Measurements from ENCODE around the gene GTPBP2. TPM values are rescaled to one million over a fixed set of nuclear protein-coding genes. Genes with fewer than 3 reads are reported as not detected.

GTPBP2 gene
- total RNA-seq, 2 experiments from 2014 or later: 46.2 to 55.3 TPM

- TF ChIP-seq CTCF (IDR thresholded peaks at IDR 0.05): no peak
- Mint-ChIP-seq H3K4me1 (ENCODE audit: low read depth) (peaks cover 41% of the 10 kb centered on the region), H3K9me3 (no peaks in the 10 kb centered on the region), H3K27me3 (peaks cover 1% of the 10 kb centered on the region), H3K27ac (peak overlapping the region; percentile 88), H3K36me3 (ENCODE audit: low read depth) (peaks cover 19% of the 10 kb centered on the region), H3K4me3 (no peak overlapping the region)
- ChIA-PET CTCF (interaction anchor here (0.9 to 6.7 kb wide), 7 partner anchors 17 to 407 kb away, joined by 3 to 68 read pairs (median 4); partner anchors contain the start of gene MRPS18A), POLR2A (interaction anchor here (0.7 to 3.1 kb wide), 7 partner anchors 10 to 415 kb away, joined by 3 to 8 read pairs (median 3); no protein-coding TSS in a partner anchor)
- ATAC-seq (no peak), DNase-seq (no peak)
- intact Hi-C loops (cut with micrococcal nuclease): no loop called here
These were observed 41.5 kb upstream of the GTPBP2 start for GRCh38 chr6:43670623-43670986.

- no peaks in the 10 kb centered on the region for H3K9me3 Mint-ChIP-seq
- H3K4me1 Mint-ChIP-seq (ENCODE audit: low read depth): peaks cover 41% of the 10 kb centered on the region
- H3K27ac Mint-ChIP-seq: peak overlapping the region; percentile 88
- CTCF ChIA-PET: interaction anchor here (0.8 to 6.7 kb wide), 13 partner anchors 8 to 408 kb away, joined by 3 to 68 read pairs (median 4); partner anchors contain the start of genes MAD2L1BP and MRPS18A
- ATAC-seq: peak; percentile 79
- TF ChIP-seq CTCF (IDR thresholded peaks at IDR 0.05): no peak
- intact Hi-C loops (cut with micrococcal nuclease): loop anchor here (5.0 kb wide), 1 partner anchor 92 kb away; no protein-coding TSS in a partner anchor
- peaks cover 19% of the 10 kb centered on the region for H3K36me3 Mint-ChIP-seq (ENCODE audit: low read depth)
- no peak overlapping the region for H3K4me3 Mint-ChIP-seq
- H3K27me3 Mint-ChIP-seq: peaks cover 1% of the 10 kb centered on the region
- DNase-seq: peak; percentile 80
- POLR2A ChIA-PET: interaction anchor here (0.6 to 3.1 kb wide), 11 partner anchors 10 to 416 kb away, joined by 3 to 8 read pairs (median 3); partner anchors contain the start of gene RSPH9
These were observed 41.0 kb upstream of the GTPBP2 start for GRCh38 chr6:43669922-43670622.

GRCh38 chr6:43669050-43669921 is 40.2 kb upstream of the GTPBP2 start:
- DNase-seq (peak; percentile 4), ATAC-seq (peak; percentile 3)
- CTCF ChIA-PET: interaction anchor here (0.7 to 6.7 kb wide), 15 partner anchors 8 to 409 kb away, joined by 3 to 68 read pairs (median 5); partner anchors contain the start of genes MAD2L1BP and MRPS18A
- no peak overlapping the region for H3K4me3 Mint-ChIP-seq
- H3K27me3 Mint-ChIP-seq: peaks cover 1% of the 10 kb centered on the region
- no peak for TF ChIP-seq CTCF (IDR thresholded peaks at IDR 0.05)
- H3K27ac Mint-ChIP-seq: peak overlapping the region; percentile 88
- intact Hi-C loops (cut with micrococcal nuclease): loop anchor here (5.0 kb wide), 1 partner anchor 93 kb away; no protein-coding TSS in a partner anchor
- H3K36me3 Mint-ChIP-seq (ENCODE audit: low read depth): peaks cover 11% of the 10 kb centered on the region
- peaks cover 41% of the 10 kb centered on the region for H3K4me1 Mint-ChIP-seq (ENCODE audit: low read depth)
- POLR2A ChIA-PET: interaction anchor here (0.6 to 3.1 kb wide), 6 partner anchors 11 to 405 kb away, joined by 3 to 8 read pairs (median 4); partner anchors contain the start of gene RSPH9
- no peaks in the 10 kb centered on the region for H3K9me3 Mint-ChIP-seq

GRCh38 chr6:43668151-43669028 is 39.3 kb upstream of the GTPBP2 start:
- intact Hi-C loops (cut with micrococcal nuclease): loop anchor here (5.0 kb wide), 1 partner anchor 94 kb away; no protein-coding TSS in a partner anchor
- no peaks in the 10 kb centered on the region for H3K9me3 Mint-ChIP-seq
- peak overlapping the region; percentile 82 for H3K27ac Mint-ChIP-seq
- H3K4me1 Mint-ChIP-seq (ENCODE audit: low read depth): peaks cover 41% of the 10 kb centered on the region
- ATAC-seq: peak; percentile 74
- H3K4me3 Mint-ChIP-seq: peak overlapping the region; percentile 49
- ChIA-PET CTCF (interaction anchor here (0.6 to 6.7 kb wide), 36 partner anchors 9 to 443 kb away, joined by 3 to 68 read pairs (median 5); partner anchors contain the start of genes MRPS18A, RSPH9 and VEGFA), POLR2A (interaction anchor here (0.6 to 3.1 kb wide), 10 partner anchors 10 to 406 kb away, joined by 3 to 13 read pairs (median 4); partner anchors contain the start of genes MRPS18A and VEGFA)
- TF ChIP-seq CTCF (IDR thresholded peaks at IDR 0.05): peak; percentile 76
- peak; percentile 86 for DNase-seq
- H3K36me3 Mint-ChIP-seq (ENCODE audit: low read depth): peaks cover 9% of the 10 kb centered on the region
- H3K27me3 Mint-ChIP-seq: peaks cover 1% of the 10 kb centered on the region

All from activated CD8-positive, alpha-beta T cell treated with anti-CD3 and anti-CD28 coated beads for 36 hours (primary cell).